T follicular helper cell (primary cell): ENCODE data around the gene NDUFS4.
"Not testable (repeated sequence)": the region's sequence is repeated elsewhere in the genome, so short reads cannot be mapped to it uniquely, and the experiment has no call there.

ENCODE experiments used
- DNase-seq: peaks from one replicate; pipeline ENCODE4 v3.0.0-alpha.2; 2020; ENCODE audit warnings: low read depth

Gene NDUFS4

DNA sequence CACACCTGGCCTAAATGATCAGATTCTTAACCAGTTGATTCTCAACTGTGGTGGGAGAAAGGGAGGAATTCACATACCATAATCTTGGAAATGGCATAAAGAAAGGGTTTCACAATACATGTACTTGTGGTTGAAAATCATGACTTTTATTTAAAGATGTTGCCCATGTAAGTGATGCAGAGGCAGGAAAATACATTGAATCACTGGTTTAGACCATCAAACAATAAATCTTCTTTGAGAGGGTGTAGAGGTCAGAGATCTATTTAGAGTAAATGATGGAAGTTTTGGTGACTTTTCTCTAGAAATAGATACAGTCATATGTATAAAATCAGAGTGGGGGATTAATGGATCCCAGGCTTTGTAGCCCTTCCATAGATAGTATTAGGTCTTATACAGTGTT lies 15.4 kb downstream of the NDUFS4 start:
- DNase-seq, result no peak

DNA sequence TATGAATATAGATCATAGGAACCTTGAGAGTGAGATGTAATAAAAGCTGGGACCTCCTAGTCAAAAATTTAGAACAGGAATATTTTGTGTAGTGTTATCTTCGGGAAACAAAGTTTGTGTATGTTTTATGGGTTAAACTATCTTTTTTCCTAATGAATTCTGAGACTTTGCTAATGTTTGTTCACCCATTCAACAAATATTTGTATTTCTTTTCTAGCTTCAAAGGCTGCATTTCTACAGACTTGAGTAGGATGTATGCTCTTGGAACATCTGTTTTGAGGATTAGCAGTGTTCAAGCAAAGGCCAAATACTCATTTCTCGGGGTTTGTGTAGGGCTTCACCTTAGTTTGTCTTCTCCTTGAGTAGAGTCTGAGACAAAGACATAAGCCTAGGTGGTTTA lies 16.2 kb downstream of the NDUFS4 start:
- DNase-seq, result no peak

DNA sequence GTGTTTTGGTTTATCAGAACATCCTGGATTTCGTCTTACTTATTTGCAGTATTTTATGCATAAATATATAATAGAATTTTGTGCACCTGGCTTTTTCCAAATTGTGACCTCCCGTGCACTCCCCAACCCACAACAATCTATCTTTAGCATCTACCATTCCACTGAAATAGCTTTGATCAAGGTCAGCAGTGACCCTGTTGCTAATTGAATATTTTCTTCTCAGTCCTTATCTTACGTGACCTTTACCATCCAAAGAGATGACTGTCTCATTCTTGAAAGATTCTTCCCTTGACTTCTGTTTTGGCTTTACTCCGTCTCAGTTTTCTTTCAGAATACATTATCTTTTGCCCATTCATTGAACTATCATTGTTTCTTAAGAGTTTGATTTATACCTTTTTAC lies 18.4 kb downstream of the NDUFS4 start:
- no peak for DNase-seq

DNA sequence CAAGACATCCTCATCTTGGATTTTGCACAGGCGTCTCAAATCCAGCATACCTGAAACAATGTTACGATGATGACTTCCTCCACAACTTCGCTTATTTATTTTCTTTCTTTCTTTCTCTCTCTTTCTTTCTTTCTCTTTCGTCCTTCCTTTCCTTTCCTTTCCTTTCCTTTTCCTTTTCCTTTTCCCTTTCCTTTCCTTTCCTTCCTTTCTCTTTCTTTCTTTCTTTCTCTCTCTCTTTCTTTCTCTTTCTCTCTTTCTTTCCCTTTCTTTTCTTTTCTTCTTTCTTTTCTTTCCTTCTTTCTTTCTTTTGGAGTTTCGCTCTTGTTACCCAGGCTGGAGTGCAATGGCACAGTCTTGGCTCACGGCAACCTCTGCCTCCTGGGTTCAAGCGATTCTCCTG lies 20.1 kb downstream of the NDUFS4 start:
- DNase-seq, result no peak

DNA sequence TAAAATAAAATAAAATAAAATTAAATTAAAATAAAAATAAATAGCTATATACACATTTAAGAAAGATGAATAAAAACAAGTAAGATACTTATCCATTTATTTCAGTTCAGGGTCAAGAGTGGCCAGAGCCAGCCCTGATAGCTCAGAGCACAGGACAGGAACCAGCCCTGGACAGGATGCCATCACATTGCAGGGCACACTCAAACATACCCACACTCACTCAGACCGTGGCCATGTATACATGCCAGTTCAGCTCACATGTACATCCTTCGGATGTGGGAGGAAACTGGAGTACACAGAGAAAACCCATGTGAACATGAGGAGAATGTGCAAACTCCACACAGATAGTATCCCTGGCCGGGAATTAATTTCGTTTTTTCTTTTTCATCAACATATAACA lies 21.8 kb downstream of the NDUFS4 start:
- no peak for DNase-seq

DNA sequence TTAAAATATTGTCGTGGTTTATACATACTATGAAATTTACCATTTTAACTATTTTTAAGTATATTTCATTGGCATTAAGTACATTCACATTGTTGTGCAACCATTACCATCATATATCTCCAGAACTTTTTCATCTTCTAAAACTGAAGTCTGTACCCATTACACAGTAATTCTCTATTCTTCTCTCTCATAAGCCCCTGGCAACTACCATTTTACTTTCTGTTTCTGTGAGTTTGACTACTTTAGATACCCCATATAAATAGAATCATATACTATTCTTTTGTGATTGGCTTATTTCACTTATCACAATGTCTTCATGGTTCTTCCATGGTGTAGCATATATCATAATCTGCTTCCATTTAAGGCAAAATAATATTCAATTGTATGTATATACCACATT lies 30.3 kb downstream of the NDUFS4 start:
- no peak for DNase-seq

DNA sequence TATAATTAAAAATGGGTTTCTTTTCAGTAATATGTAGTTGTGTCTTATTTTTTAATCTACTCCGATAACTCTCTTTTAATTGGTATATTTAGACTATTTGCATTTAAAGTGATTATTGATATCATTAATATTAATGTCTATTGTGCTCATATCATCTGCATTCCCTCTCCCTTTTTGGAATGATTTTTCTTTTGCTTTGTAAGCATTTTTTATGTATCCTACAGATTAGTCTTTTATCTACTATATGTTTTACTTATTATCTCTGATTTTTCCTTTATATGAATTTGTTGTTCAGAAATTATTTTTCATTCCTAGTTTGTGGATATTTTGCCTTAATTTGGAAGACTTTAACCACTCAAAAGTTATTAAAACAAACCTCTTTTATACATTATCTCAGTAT lies 34.0 kb downstream of the NDUFS4 start:
- DNase-seq, result no peak

DNA sequence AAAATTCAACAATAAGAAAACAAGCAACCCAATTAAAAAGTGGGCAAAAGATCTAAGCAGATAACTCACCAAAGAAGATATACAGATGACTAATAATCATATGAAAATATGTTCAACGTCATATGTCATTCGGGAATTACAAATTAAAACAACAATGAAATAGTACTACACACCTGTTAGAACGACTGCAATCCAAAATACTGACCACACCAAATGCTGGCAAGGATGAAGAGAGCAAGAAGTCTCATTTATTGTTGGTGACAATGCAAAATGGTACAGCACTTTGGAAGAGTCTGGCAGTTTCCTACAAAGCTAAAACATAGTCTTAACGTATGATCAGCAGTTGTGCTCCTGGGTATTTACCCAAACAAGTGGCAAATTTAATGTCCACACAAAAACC lies 37.5 kb downstream of the NDUFS4 start:
- DNase-seq, result no peak

DNA sequence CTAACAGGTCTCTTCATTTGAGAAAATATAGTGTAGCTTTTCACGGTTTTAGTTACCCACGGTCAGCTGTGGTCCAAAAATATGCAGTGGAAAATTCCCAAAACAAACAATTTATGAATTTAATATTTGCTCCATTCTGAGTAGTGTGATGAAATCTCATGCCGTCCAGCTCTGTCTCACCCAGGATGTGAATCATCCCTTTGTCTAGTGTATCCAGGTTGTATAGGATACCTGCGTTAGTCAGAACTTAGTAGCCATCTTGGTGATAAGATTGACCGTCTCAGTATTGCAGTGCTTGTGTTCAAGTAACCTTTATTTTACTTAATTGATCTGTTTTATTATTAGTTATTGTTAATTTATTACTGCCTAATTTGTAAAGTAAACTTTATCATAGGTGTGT lies 41.1 kb downstream of the NDUFS4 start:
- DNase-seq, result no peak

DNA sequence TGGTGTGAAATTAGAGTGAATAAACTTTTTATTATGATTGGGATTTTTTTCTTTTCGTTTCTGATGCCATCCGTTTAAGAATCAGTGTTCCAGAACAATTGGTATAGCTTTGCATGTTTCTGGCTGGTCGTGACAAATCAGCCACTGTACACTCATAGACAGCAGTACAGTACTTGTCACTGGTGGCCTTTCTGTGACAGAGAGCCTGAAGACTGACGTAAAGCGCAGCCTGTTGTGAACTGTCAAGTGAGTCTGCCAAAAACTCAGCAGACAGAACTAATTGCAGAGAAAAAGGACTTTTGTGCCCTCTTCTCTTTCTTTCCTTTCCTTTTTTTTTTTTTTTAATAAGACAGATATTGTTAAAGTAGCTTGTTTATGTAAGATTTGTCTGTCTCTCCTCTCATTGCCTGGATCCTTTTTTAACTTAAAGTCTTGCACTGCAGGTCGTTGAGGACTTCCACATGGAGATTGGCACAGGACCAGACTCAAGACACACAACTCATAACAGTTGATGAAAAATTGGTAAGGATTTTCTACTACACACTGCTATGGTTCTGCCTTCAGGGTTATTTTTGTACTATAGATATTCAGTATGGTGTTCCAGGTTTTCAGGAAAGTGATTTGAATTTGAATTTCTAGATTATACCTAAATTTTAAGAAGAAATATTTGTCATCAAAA lies 42.7 kb downstream of the NDUFS4 start:
- no peak for DNase-seq

DNA sequence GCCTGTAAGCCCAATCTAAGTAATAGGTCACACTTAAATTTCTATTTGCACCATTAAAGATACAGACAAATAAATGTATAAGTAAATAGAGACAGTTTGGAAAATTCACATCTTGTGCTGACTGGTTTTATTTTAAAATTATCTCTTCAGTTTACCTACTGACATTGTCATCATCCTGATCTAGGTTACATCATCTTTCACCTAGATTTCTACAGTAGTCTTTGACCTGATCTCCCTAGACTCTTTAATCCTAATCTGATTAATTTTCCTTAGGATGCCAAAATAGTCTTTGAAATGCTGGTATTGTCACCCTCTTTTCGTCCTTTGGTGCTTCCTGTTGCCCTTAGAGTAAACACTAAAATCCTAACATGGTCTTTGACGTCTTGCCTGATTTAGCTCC lies 43.9 kb downstream of the NDUFS4 start:
- DNase-seq, result no peak

DNA sequence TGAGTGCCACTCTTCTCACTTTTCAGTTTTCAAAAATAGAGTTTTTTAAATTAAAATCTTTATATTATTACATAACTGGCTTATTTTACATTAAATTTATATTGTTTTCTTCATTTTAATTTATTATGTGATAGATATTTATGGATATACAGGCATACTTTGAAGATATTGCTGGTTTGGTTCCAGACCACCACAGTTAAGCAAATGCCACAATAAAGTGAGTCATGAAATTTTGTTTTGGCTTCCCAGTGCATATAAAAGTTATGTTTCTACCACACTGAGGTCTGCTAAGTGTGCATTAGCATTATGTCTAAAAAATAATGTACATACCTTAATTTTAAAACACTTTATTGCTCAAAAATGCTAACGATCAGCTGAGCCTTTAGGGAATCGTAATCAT lies 47.4 kb downstream of the NDUFS4 start:
- DNase-seq, result no peak

DNA sequence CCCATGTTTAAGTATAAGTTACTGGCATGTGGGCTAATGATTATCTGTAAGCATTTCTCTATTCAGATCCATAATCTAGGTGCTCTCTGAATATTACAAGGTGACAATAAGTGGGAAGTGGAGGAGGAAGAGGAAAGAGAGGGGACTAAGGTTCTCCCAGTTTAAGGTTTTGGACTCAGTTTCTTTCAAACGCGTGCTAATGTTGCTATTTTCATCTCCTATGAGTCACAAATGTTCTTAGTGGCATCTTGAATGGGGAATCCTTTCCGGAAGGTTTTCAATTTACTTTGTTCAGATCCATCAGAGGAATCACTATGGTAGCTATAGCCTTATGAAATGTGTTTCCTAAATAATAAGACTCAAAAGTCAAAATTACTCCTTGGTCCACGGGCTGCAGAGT lies 48.5 kb downstream of the NDUFS4 start:
- not testable (repeated sequence) for DNase-seq

DNA sequence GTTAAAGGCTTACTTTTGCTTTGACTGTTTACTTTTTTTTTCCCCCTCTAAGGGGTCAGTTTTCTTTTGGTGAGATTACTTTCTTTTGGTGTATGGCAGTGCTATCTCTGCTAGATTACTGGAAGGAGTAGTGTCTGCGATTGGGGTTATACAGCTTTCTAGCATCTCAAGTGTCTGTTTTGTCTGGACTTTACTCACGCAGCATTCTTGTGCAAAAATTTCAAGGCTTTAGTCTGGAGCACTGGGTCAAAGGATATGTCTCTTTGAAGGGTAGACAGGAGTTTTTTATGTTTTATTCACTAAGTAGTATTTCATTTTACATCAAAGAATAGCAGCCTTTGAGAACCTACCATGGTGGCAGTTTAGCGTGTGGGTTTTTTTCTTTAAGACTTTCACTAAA lies 52.6 kb downstream of the NDUFS4 start:
- DNase-seq, result no peak

DNA sequence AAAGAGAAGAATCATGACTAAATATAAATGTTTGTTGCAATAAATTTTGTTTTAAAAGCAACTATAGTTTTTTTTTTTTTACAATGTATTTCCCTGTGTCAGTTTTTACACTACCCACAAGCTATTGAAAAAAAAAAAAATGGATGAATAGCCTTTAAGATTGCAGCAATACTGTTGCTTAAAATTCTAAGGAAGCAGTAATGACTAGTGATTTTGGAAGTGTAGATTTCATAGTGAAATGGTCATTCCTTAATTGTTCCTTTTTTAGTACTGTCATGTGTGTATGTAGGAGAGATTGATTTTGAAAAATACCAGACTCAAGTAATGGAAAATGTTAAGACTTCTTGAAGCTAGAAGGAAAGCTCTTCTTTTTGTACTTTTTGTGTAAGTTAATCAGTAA lies 53.1 kb downstream of the NDUFS4 start:
- no peak for DNase-seq

DNA sequence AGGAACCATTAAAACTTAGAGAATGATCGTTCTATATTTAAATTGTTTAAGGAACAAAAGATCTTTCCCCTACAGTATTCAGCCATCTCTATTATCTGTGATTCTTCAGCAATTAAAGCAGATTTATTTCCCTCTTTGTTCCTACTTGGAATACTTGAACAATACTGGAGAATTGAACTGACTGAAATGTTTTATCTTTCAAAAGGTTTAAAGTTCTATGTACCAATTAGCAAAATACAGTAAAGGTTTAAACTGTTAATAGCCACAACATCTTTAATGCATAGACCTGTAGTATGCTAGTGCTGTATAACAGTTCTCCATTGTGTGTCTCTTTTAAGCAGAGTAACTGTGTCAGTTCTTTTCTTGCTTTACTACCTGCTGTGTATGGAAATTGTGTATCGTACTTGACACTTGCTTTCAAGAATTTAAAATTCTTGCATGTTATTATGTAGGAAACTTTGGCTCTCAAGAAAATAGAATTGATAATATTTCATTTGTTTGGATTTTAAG lies 54.0 kb downstream of the NDUFS4 start:
- DNase-seq, result no peak

DNA sequence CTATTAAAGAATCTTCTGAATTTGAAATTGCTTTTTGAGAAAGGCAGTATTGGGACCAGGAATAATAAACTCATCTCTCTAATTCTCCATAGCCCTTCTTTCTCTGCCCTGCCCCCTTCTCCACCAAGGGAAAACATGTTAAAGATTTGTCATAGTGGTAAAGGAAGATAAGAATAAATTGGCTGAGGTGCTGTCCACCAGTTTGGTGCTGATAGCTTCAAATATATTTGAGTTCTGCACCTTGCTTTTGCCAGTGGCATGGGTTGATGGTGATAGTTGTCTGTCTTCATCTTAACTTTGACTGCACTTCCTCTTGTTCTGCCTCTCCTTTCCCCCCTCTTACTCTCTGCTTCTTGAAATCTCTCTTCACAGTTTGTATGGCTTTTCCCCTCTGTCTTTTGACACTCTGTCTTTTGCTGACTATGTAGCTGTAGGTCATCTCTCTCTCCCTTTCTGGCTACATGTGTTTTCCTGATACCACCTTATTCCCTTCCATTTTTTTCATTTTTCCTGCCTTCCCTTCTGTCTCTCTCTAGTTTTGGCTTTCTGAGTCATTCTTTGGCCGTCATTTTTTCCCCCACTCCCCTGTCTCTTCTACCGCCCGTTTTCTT lies 56.6 kb downstream of the NDUFS4 start:
- DNase-seq, result no peak

DNA sequence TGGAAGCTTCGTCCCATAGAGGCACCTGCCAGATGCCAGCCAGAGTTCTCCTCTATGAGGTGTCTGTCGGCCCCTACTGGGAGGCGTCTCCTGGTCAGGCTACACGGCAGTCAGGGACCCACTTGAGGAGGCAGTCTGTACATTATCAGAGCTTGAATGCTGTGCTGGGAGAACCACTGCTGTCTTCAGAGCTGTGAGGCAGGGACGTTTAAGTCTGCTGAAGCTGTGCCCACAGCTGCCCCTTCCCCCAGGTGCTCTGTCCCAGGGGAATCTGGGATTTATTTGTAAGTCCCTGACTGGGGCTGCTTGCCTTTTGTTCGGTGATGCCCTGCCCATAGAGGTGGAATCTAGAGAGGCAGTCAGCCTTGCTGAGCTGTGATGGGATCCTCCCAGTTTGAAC lies 70.8 kb downstream of the NDUFS4 start:
- no peak for DNase-seq

DNA sequence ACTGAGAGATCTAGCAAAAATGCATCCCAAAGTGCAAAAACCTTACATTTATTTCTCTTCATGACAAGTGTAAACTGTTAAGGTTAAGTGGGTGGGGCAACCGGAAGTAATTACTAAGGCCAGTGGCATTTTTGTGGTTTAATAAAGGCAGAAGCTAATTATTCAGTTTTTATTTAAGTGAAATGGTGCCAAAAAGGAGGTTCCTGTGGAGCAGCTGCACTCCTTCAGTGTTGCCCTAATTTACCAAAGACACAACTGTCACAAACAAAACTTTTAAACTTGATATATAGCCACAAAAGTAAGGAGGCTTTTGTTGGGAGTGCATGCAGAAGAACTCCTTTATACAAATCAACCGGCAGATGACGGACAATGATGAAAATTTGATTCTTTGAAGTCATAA lies 81.6 kb downstream of the NDUFS4 start:
- no peak for DNase-seq

DNA sequence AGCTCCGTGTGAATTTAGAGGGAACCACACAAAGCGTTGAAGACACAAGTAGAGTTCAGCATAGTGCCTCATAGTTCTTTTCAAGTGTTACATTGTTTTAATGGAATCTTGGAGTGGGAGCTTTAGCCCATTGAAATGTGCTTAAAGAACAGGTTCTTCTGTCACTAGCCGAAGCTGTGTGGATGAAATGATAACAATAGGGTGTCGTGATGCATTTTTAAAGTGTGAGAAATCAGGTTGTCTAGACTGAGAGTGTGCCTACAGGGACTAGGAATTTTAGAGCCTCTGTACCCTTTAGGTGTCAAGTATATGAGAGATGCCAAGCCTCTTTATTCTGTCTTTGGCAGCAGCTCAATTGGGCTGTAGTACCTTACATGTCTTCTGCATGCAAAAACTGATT lies 83.0 kb downstream of the NDUFS4 start:
- no peak for DNase-seq

DNA sequence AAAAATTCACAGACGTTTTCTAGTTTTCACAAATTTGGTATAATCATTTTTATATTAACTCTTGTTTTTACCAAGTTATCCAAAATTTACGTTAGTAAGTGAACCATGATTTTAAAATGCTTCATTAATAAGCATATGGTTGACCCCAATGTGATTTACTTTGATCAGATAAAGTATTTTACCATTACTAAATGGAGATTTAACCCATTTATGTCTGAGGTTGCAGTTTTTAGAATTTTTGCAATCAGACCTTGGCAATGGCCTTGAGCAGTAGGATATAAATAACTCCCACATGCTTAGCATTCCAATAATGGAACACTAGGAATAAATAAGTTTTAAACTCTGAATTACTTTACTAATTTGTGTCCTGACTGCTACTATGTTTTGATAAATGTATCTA lies 84.6 kb downstream of the NDUFS4 start:
- DNase-seq, result no peak

DNA sequence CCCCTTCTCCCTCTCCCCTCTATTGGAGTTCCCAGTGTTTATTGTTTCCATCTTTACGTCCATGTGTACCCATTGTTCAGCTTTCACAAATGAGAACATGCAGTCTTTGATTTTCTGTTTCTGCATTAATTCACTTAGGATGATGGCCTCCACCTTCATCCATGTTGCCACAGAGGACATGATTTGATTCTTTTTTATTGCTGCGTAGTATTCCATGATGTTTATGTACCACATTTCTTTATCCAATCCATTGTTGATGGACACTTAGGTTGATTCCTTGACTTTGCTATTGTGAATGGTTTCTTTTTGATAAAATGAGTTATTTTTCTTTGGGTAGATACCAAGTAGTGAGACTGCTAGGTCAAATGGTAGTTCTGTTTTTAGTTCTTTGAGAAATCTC lies 88.9 kb downstream of the NDUFS4 start:
- no peak for DNase-seq

DNA sequence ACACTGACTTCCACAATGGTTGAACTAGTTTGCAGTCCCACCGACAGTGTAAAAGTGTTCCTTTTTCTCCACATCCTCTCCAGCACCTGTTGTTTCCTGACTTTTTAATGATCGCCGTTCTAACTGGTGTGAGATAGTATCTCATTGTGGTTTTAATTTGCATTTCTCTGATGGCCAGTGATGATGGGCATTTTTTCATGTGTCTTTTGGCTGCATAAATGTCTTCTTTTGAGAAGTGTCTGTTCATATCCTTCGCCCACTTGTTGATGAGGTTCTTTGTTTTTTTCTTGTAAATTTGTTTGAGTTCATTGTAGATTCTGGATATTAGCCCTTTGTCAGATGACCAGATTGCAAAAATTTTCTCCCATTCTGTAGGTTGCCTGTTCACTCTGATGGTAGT lies 100.1 kb downstream of the NDUFS4 start:
- DNase-seq, result not testable (repeated sequence)

DNA sequence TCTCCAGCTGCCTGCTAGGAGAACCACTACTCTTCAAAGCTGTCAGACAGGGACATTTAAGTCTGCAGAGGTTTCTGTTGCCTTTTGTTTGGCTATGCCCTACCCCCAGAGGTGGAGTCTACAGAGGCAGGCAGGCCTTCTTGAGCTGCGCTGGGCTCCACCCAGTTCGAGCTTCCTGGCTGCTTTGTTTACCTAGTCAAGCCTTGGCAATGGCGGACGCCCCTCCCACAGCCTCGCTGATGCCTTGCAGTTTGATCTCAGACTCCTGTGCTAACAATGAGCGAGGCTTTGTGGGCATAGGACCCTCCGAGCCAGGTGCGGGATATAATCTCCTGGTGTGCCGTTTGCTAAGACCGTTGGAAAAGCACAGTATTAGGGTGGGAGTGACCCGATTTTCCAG lies 104.9 kb downstream of the NDUFS4 start:
- DNase-seq, result not testable (repeated sequence)
